IMR-90 (cell line): ENCODE results near the gene OXLD1.

ENCODE experiments used
- BHLHE40 ChIP-seq: fragments of 150-350 bp; IDR thresholded peaks from 2 replicates; pipeline ENCODE4 v1.6.1; 2016; ENCODE audit warnings: mild to moderate bottlenecking, low read depth, low read length
- CTCF ChIP-seq: conservative IDR thresholded peaks from 2 replicates; pipeline ENCODE4 v1.5.1; 2012; ENCODE audit warnings: mild to moderate bottlenecking, low read depth, low read length, improper control_type of control experiment
- FOS ChIP-seq: fragments of 150-350 bp; IDR thresholded peaks from 2 replicates; pipeline ENCODE4 v1.6.1; 2016; ENCODE audit warnings: low read depth, low read length
- MAFK ChIP-seq: IDR thresholded peaks from 2 replicates; pipeline ENCODE4 v1.6.1; 2012; ENCODE audit warnings: low read depth, low read length, improper control_type of control experiment
- MAZ ChIP-seq: IDR thresholded peaks from 2 replicates; pipeline ENCODE4 v1.6.1; 2012; ENCODE audit warnings: low read depth, mild to moderate bottlenecking, low read length, improper control_type of control experiment, moderate library complexity, borderline replicate concordance
- MXI1 ChIP-seq: IDR thresholded peaks from 2 replicates; pipeline ENCODE4 v1.6.1; 2012; ENCODE audit warnings: low read depth, mild to moderate bottlenecking, low read length, moderate library complexity, borderline replicate concordance
- NFE2L2 ChIP-seq: fragments of 150-350 bp; IDR thresholded peaks from 2 replicates; pipeline ENCODE4 v1.6.1; 2016; ENCODE audit warnings: low read depth, mild to moderate bottlenecking, low read length
- POLR2A ChIP-seq: IDR thresholded peaks from 2 replicates; pipeline ENCODE4 v1.6.1; 2012; ENCODE audit warnings: mild to moderate bottlenecking, low read depth, low read length
- RAD21 ChIP-seq: IDR thresholded peaks from 2 replicates; pipeline ENCODE4 v1.6.1; 2012; ENCODE audit warnings: low read length, improper control_type of control experiment
- RCOR1 ChIP-seq: IDR thresholded peaks from 2 replicates; pipeline ENCODE4 v1.6.1; 2012; ENCODE audit warnings: mild to moderate bottlenecking, low read length, improper control_type of control experiment; ENCODE audit not compliant: insufficient replicate concordance
- RFX5 ChIP-seq: IDR thresholded peaks from 2 replicates; pipeline ENCODE4 v1.8.0; 2012; ENCODE audit warnings: low read depth, mild to moderate bottlenecking, low read length, moderate library complexity
- SMC3 ChIP-seq: fragments of 150-350 bp; IDR thresholded peaks from 2 replicates; pipeline ENCODE4 v1.6.1; 2016; ENCODE audit warnings: low read depth, mild to moderate bottlenecking, antibody characterized with exemption, low read length, moderate library complexity
- USF2 ChIP-seq: fragments of 150-350 bp; IDR thresholded peaks from 2 replicates; pipeline ENCODE4 v1.6.1; 2017; ENCODE audit warnings: mild to moderate bottlenecking, antibody characterized with exemption, low read length, low read depth
- TF ChIP-seq, protein P1 (sequence below): fragments of 150-350 bp; IDR thresholded peaks from 2 replicates; pipeline ENCODE4 v1.6.1; 2016; ENCODE audit warnings: low read depth, mild to moderate bottlenecking, low read length, moderate library complexity, borderline replicate concordance

DNA sequence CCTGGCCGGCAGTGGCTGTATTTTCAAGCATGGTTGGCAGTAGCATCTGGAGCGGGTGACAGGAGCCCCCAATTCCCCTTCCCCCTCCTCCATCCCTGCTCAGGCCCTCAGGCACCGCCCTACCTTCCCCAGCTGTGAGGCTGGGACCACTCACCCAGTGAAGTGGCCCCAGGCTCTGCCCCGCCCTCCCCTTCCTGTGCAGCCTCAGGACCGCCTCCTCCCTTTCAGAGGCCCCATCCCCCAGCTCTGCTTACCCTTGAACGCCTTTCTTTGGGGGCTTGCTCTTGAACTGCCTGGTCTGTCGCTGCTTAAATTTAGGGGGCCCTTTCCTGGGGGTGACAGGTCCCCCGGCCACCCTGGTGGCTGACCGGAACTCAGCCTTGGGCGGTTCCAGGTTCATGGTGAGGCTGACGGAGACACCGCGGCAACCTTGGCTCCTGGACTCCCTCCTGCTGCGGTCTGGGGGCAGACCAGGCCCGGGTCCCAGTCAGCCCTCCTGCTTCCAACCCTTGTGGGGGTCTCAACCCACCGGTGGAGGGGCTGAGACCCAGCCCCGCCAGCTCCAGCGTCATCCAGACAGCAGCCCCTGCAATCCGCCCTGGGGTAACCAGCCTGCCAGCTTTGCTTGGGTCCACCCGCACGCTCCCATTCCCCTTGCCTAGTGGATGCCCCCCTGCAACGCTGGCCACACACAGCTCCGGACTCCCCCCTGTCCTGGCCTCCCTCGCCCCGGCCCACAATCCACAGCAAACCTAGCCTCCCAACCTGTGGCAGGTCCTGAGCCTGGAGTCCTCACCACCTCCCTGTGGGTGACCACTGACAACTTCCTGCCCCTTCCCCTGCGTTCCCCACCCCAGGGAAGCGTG is 13.3 kb downstream of the OXLD1 start:
- TF ChIP-seq MAFK (no peak), FOS (no peak), CTCF (no peak), POLR2A (no peak), NFE2L2 (no peak), MXI1 (no peak), RFX5 (no peak), BHLHE40 (no peak), SMC3 (no peak), MAZ (no peak), RCOR1 (no peak), RAD21 (no peak), USF2 (no peak)
- TF ChIP-seq, protein P1, sequence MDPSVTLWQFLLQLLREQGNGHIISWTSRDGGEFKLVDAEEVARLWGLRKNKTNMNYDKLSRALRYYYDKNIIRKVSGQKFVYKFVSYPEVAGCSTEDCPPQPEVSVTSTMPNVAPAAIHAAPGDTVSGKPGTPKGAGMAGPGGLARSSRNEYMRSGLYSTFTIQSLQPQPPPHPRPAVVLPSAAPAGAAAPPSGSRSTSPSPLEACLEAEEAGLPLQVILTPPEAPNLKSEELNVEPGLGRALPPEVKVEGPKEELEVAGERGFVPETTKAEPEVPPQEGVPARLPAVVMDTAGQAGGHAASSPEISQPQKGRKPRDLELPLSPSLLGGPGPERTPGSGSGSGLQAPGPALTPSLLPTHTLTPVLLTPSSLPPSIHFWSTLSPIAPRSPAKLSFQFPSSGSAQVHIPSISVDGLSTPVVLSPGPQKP = no peak
